Mesothelial cell of epicardium (in vitro differentiated cells): Measurements from ENCODE around the gene LRRC43. TPM values are rescaled to one million over a fixed set of nuclear protein-coding genes. Genes with fewer than 3 reads are reported as not detected.
A peak's percentile ranks its signal among the peaks of the same experiment; 100 is the strongest.
"Not testable (repeated sequence)": the region's sequence is repeated elsewhere in the genome, so short reads cannot be mapped to it uniquely, and the experiment has no call there.

ENCODE experiments used
- DNase-seq, 2 experiments: peaks; one replicate each; pipeline ENCODE4 v3.0.0; 2021; ENCODE audit warnings: low spot score in 2 of 2; ENCODE audit not compliant: unreplicated experiment in 2 of 2
- H3K27ac Mint-ChIP-seq: 2 replicates; pipeline ENCODE4 v1.8.0; 2021; ENCODE audit warnings: mixed read lengths
- H3K27me3 Mint-ChIP-seq: 2 replicates; pipeline ENCODE4 v1.8.0; 2021; ENCODE audit warnings: low read depth, mixed read lengths
- H3K36me3 Mint-ChIP-seq: 2 replicates; pipeline ENCODE4 v1.8.0; 2021; ENCODE audit warnings: mixed read lengths
- H3K4me1 Mint-ChIP-seq: 2 replicates; pipeline ENCODE4 v1.8.0; 2021; ENCODE audit warnings: mixed read lengths
- H3K4me3 Mint-ChIP-seq: 2 replicates; pipeline ENCODE4 v1.8.0; 2021; ENCODE audit warnings: mild to moderate bottlenecking, moderate library complexity, mixed read lengths
- H3K9me3 Mint-ChIP-seq: 2 replicates; pipeline ENCODE4 v1.8.0; 2021; ENCODE audit warnings: mixed read lengths
- total RNA-seq: library from RNA; stranded (reverse); gene quantifications from 3 replicates; pipeline ENCODE4 v1.2.1, GENCODE V29; 2021
- TF ChIP-seq, protein P1 (sequence below): fragments of 200-600 bp; sonication (generic); IDR thresholded peaks from one replicate; pipeline ENCODE4 v1.5.0; 2021; ENCODE audit warnings: antibody characterized with exemption; ENCODE audit not compliant: unreplicated experiment

Gene LRRC43
- total RNA-seq, 1 donor from 2014 or later: 3.9 TPM

DNA sequence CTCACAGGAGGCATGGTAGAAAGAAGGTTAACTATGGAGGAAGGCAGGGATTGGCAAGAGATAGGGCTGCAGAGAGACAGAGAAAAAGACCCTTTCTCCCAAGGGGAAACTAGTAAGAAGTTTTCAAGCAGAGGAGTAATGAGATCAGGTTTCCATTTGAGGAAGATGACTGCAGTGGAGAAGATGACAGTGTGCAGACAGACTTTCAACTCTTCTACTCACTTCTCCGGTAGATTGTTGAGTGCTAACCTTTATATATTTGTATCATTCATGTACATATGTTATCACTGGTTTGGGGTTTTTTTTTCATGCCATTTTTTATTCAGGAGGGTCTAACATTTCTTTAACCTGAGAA is 14.7 kb downstream of the LRRC43 start:
- no peak for DNase-seq
- Mint-ChIP-seq H3K4me1 (no peaks in the 10 kb centered on the region), H3K36me3 (peaks cover 5% of the 10 kb centered on the region), H3K4me3 (no peak overlapping the region), H3K27ac (no peak overlapping the region), H3K27me3 (peaks cover 32% of the 10 kb centered on the region), H3K9me3 (peaks cover 14% of the 10 kb centered on the region)
- TF ChIP-seq, protein P1, sequence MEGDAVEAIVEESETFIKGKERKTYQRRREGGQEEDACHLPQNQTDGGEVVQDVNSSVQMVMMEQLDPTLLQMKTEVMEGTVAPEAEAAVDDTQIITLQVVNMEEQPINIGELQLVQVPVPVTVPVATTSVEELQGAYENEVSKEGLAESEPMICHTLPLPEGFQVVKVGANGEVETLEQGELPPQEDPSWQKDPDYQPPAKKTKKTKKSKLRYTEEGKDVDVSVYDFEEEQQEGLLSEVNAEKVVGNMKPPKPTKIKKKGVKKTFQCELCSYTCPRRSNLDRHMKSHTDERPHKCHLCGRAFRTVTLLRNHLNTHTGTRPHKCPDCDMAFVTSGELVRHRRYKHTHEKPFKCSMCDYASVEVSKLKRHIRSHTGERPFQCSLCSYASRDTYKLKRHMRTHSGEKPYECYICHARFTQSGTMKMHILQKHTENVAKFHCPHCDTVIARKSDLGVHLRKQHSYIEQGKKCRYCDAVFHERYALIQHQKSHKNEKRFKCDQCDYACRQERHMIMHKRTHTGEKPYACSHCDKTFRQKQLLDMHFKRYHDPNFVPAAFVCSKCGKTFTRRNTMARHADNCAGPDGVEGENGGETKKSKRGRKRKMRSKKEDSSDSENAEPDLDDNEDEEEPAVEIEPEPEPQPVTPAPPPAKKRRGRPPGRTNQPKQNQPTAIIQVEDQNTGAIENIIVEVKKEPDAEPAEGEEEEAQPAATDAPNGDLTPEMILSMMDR: no peak

DNA sequence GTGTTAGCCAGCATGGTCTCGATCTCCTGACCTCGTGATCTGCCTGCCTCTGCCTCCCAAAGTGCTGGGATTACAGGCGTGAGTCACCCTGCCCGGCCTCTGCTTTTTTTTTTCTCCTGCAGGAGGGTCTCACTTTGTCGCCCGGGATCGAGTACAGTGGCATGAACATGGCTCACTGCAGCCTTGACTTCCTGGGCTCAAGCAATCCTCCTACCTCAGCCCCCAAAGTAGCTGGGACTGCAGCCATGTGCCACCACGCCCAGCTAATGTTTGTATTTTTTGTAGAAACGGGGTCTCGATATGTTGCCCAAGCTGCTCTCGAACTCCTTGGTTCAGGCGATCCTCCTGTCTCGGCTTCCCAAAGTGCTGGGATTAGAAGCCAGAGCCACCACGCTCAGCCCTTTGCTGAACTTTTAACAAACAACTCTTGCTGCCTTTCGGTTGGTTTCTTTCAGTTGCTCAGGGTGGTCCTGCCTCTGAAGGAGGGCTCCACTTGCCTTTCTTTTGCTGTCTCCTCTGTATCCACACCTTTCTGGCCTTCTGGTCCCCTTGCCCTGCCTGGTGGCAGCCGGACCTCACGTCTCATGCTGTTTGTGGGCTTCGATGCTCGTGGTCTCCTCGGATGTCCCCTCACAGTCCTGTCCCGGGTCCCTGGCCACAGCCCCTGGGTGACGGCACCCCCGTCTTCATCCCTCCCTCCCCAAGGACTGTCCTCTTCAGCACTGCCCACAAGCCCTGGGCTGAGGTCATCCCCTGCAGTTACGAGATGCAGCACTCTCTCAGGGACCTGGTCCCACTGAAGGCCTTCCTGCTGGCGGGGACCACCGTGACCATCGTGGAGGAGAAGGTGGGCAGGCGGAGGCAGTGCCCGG is 16.8 kb downstream of the LRRC43 start:
- no peak for DNase-seq
- H3K9me3 Mint-ChIP-seq: peaks cover 13% of the 10 kb centered on the region
- H3K36me3 Mint-ChIP-seq: peaks cover 5% of the 10 kb centered on the region
- TF ChIP-seq, protein P1: no peak
- no peak overlapping the region for H3K4me3 Mint-ChIP-seq
- peaks cover 3% of the 10 kb centered on the region for H3K4me1 Mint-ChIP-seq
- peaks cover 40% of the 10 kb centered on the region for H3K27me3 Mint-ChIP-seq
- H3K27ac Mint-ChIP-seq: no peak overlapping the region

DNA sequence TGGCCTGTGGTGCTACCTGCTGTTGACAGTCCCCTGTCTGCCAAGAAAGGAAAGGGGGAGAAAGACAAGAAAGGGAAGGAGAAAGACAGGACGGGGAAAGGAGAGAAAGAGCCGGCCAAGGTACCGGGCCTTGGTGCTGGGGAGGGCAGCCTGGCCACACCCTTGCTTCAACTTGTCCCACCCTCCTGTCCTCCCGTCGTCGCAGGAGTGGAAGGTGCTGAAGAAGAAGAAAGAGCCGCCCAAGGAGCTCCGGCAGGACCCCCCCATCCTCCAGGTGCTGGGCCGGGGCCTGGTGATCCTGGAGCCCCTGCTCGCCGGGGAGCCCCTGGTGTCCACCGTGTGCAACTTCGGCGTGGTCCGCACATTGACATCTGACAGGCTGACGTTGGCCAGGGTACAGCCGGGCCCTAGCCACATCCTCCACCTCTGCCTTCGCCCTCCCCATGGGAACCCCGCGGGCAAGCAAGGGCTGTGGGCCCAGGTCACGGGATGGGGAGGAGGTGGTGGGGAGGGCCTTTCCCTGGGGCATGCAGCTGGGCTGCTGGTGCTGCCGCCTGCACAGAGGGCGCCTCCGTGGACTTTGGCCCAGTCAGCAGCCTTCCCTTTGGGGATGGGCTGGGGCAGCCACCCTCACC is 17.7 kb downstream of the LRRC43 start:
- H3K27ac Mint-ChIP-seq: no peak overlapping the region
- TF ChIP-seq, protein P1: no peak
- H3K4me1 Mint-ChIP-seq: peaks cover 5% of the 10 kb centered on the region
- H3K9me3 Mint-ChIP-seq: peaks cover 5% of the 10 kb centered on the region
- H3K27me3 Mint-ChIP-seq: peaks cover 47% of the 10 kb centered on the region
- no peak overlapping the region for H3K4me3 Mint-ChIP-seq
- peaks cover 2% of the 10 kb centered on the region for H3K36me3 Mint-ChIP-seq
- DNase-seq: no peak

DNA sequence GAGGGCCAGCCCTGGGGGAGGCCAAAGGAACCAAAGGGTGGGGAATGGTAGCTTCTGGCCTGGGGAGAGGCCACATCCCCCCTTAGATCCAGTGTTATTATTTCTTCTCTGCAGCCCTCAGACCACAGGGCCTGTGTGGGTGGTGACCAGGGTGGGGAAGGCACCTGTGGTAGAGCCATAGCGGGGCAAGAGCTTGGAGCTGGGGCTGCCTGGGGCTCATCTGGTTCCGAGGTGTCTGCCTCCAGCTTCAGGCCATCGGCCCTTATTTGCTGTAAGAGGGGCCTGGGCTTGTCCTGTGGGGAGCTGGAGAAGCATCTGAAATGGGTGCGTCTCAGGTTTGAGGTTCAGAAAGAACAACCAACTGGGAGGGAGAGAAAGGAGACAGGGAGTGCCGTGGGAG is 18.5 kb downstream of the LRRC43 start:
- Mint-ChIP-seq H3K36me3 (peaks cover under 1% of the 10 kb centered on the region), H3K27me3 (peaks cover 51% of the 10 kb centered on the region), H3K9me3 (no peaks in the 10 kb centered on the region), H3K4me3 (peak overlapping the region; percentile 34), H3K27ac (no peak overlapping the region), H3K4me1 (peaks cover 5% of the 10 kb centered on the region)
- no peak for DNase-seq
- TF ChIP-seq, protein P1: no peak

DNA sequence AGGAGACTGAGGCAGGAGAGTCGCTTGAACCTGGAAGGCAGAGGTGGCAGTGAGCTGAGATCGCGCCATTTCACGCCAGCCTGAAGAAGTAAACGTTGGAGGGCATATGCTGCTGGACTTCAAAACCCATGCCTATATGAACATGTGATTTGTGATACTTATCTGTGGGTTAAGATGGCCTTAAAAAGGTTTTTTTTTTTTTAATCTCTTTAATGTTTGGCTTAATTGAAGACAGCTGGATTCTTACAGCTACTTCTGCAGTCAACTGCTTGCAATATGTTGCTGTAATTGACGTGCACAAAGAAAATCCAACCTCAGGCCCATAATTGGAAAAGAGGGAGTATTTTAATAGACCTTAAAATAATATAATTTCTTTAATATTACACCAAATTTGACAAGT is 19.1 kb downstream of the LRRC43 start:
- no peak overlapping the region for H3K4me3 Mint-ChIP-seq
- TF ChIP-seq, protein P1: no peak
- H3K9me3 Mint-ChIP-seq: no peaks in the 10 kb centered on the region
- H3K27me3 Mint-ChIP-seq: peaks cover 56% of the 10 kb centered on the region
- H3K36me3 Mint-ChIP-seq: peaks cover 5% of the 10 kb centered on the region
- DNase-seq: no peak
- H3K27ac Mint-ChIP-seq: no peak overlapping the region
- H3K4me1 Mint-ChIP-seq: peaks cover 5% of the 10 kb centered on the region

DNA sequence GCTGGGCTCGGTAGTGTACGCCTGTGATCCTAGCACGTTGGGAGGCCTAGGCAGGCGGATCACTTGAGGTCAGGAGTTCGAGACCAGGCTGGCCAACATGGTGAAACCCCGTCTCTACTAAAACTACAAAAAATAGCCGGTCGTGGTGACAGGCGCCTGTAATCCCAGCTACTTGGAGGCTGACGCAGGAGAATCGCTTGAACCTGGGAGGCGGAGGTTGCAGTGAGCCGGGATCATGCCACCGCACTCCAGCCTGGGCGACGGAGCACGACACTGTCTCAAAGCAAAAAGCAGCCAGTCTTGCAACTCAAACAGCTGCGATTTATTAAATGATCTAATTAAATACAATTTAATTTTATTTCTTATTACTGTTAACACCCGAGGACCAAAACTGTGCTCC is 19.9 kb downstream of the LRRC43 start:
- H3K9me3 Mint-ChIP-seq, H3K27ac Mint-ChIP-seq, H3K4me1 Mint-ChIP-seq, DNase-seq: not testable (repeated sequence)
- Mint-ChIP-seq H3K36me3 (peaks cover 11% of the 10 kb centered on the region), H3K4me3 (peak overlapping the region; percentile 73), H3K27me3 (peaks cover 56% of the 10 kb centered on the region)
